Stimulated activated CD8-positive, alpha-beta memory T cell treated with anti-CD3 and anti-CD28 coated beads, Interleukin-7, amount 100 ng/mL, for 4 hours (primary cell): ENCODE data around the gene EHD2.
"Not testable (repeated sequence)": the region's sequence is repeated elsewhere in the genome, so short reads cannot be mapped to it uniquely, and the experiment has no call there.

ENCODE experiments used
- DNase-seq, 2 donors: peaks; one replicate each; pipeline ENCODE4 v3.0.0-alpha.2; 2020; ENCODE audit warnings: low read depth in 2 of 2

EHD2 gene

DNA sequence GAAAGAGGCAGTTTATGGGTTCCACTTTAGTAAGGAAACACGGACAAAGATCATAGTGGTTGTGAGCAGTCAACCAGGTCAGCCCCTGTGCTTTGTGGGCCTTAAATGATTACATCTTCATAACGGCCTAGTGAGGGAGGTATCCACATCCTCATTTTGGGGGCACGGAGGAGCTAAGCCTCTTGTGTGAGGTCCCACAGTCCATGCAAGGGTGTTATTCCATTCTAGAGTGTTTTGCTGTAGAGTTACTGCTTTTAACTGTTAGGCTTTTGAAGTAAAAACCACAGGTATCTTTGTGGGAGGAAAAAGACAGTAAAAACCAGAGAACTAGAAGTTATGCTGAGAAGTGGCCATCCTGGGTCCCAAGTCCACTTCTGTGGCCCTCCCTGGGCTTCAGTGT is 36.1 kb downstream of the EHD2 start:
- no peak for DNase-seq

DNA sequence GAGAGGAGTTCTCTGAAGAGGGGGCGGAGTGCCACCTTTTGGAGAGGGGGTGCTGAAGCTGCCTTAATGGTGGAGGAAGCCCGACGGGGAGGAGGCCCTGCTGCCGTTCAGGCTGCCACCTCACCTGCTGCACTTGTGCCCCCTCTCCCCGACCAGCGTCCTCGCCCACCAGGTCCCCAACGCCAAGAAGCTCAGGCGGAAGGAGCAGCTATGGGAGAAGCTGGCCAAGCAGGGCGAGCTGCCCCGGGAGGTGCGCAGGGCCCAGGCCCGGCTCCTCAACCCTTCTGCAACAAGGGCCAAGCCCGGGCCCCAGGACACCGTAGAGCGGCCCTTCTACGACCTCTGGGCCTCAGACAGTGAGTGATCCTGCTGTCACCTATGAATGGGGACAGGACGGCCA is 37.5 kb downstream of the EHD2 start:
- no peak for DNase-seq

DNA sequence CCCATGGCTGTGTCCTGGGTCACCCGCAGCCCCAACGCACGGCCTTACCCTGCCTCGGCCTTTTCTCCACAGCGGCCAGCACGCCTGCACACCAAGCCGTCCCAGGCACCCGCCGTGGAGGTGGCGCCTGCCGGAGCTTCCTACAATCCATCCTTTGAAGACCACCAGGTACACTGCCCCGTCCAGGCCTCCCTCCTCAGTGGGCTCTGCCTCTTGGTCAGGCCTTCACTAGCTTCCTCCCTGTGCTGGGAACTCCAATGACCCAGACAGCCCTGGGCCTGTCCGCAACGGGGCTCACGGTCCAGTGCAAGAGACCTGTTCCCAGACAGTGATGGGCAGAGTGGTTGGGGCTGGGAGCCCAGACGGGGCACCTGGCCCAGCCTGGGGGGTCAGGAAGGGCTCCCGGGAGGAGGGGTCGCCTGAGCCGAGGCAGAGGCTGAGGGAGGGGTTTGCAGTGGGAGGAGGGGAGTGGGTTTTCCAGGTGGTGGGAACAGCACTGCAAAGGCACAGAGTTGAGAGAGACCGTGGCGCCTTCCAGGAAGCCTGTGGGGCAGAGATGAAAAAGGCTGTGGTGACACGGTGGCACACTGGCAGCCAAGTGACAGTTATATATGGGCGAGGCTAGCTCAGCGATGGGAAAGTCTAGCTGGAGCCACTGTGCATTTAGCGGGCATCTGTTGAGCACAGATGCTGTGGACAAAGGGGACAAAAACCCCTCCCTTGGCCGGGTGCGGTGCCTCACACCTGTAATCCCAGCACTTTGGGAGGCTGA is 39.4 kb downstream of the EHD2 start:
- no peak for DNase-seq

GRCh38 chr19:47754206-47755064 is 41.2 kb downstream of the EHD2 start:
- no peak for DNase-seq

GRCh38 chr19:47755065-47755761 is 42.0 kb downstream of the EHD2 start:
- no peak for DNase-seq

DNA sequence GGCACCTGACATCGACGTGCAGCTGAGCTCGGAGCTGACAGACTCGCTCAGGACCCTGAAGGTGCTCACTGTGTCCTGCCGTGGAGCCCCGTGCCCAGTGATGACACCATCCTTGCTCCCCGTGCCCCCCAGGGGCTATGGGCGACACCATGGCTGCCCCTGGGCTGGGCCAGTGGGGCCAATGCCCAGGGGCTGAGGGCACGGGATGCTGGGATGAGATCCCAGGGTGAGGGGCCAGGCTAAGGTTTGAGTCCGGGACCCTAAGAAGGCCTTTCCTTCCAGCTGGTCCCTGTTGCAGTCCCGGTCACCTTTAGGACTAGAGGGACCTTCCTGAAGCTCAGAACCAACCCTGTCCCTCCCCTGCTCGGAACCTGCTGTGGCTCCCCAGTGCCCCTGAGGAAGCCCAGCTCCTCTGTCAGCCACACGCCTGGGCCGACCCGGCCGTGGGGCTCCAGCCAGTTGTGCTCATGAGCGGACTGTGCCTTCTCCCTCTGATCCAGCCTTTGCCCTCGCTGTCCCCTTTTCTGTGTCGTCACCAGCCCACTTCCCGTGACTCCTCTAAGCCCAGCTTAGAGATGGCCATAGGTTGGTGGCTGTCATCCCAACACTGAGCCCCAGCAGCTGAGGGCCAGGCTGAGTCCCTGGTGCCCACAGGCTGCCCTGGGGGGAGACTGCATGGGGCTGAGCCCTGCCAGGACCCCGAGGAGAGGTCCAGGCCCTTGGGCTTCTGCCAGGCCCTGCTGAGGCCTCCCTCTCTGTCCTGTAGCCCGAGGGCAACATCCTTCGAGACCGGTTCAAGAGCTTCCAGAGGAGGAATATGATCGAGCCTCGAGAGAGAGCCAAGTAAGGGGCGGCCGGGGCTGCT is 42.8 kb downstream of the EHD2 start:
- DNase-seq: no peak

GRCh38 chr19:47756627-47756929 is 43.4 kb downstream of the EHD2 start:
- no peak for DNase-seq

DNA sequence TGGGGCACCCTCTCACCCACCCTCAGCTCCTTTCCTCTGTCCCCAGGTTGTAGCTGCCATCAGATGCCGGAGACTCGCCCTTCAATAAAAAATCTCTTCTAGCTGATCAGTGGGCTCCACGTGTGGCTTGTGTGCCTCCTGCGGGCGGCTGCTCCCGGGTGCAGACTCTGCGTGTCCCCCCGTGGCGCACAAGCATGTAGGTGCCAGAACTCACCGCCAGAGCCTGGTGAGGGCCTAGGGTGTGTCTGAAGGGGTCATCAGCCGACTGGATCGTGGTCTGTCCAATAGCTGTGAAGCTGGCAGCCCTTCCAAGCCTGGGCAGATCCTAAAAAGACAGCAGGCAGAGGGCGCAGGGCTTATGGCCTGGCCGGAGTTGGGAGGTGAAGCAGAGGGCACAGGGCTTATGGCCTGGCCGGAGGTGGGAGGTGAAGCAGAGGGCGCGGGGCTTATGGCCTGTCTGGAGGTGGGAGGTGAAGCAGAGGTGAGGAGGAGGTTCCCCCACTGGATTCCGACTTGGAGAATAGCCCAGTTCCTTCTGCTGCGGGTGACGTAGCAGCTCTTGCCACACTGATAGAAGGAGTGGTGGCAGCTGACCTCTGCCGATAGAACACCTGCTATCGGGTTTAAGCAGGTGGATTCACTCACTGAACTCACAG is 43.9 kb downstream of the EHD2 start:
- no peak for DNase-seq

- DNase-seq: no peak
These were observed 44.6 kb downstream of the EHD2 start for GRCh38 chr19:47757617-47758442.

GRCh38 chr19:47758443-47758804 is 45.2 kb downstream of the EHD2 start:
- DNase-seq: no peak

- no peak for DNase-seq
These were observed 47.4 kb downstream of the EHD2 start for GRCh38 chr19:47760632-47760999.

DNA sequence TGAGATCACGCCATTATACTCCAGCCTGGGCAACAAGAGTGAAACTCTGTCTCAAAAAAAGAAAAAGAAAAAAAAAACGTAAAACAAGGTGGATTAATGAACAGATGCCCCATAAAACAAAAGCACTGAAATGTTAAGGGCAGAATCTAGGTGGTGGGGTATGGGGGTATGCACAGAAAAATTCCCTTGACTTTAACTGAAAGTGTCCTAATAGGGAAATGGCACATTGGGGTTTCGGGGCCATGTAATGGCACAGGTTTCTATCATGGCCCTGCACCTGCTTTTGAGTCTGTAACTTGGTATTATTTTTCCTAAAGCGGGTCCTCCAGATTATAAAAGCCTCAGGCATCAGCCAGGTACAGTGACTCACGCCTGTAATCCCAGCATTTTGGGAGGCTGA is 48.3 kb downstream of the EHD2 start:
- no peak for DNase-seq

GRCh38 chr19:47762151-47762550 is 48.9 kb downstream of the EHD2 start:
- DNase-seq: no peak

DNA sequence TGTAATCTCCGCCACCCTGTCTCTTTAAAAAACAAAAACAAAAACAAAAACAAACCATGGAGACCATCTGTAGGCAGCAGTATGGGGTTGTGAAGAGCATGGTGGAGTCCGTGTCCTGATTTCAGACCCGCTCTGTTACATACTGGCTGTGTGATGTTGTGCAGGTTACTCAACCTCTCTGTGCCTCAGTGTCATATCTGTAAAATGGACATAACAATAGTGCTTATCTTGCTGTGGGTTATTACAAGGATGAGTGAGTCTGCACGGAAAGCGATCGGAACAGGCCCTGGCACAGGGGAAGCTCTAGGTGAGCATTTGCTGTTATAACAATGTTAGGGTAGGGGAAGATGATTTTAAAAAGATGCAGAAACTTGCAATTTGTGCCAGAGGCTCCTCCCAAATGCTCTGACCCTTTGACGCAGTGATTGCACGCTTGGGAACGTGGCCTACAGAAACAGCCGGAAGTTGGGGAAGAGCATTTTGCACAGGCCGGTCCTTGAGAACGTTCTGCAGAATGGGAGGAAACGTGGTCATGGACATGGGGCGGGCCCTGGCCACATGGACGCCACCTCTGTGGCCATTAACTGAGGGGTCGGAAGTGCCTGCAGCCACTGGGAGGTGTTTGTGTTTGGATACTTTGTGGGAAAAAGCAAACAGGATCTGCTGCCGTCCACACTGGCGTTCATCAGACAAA is 49.5 kb downstream of the EHD2 start:
- no peak for DNase-seq

GRCh38 chr19:47764705-47765104 is 51.5 kb downstream of the EHD2 start:
- DNase-seq: not testable (repeated sequence)

DNA sequence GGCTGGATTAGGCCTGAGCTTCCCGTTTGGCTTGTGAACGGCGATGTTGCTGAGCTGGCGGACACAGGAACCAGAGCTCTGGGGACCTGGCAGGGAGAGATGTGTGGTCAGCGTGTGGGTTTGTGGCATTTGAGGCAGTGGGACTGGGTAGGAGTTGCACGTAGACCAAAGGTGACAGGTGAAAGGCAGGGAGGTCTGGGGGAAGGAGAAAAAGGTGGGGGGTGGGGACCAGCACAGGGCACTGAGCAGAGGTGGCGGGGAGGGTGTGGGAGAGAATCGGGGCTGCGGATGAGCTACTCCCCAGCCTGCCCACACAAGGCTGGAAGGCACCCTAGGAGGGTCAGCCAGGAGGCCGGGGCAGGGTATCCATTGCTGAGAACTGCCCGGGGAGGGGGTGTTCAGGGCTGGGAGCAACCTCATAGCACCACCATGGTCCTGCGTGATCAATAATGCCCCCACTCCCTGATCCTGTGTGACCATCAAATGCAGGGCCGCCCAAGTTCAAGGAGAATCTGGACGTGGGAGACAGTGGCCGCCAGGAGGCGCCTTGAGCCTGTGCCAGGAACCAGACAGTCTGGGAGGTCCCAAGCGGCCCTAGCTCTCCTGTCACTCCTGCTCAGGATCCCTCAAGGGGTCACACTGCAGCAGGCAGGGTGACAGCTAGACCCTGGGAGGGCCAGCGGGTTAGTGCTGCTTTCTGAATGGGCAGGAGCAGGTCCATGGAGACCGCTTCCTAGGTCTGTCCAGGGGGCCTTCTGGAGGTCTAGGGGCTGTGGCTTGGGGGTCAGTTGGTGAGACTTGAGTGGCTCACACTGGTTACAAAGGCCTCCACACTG is 52.5 kb downstream of the EHD2 start:
- no peak for DNase-seq

GRCh38 chr19:47766359-47766620 is 53.1 kb downstream of the EHD2 start:
- DNase-seq: no peak

GRCh38 chr19:47766670-47767069 is 53.4 kb downstream of the EHD2 start:
- DNase-seq: no peak

GRCh38 chr19:47767349-47767748 is 54.1 kb downstream of the EHD2 start:
- no peak for DNase-seq
